B cell (primary cell): ENCODE measurements around the gene SNTG2.

Experiments
- EZH2 ChIP-seq: IDR thresholded peaks from 2 replicates; pipeline ENCODE4 v1.6.1; 2012; ENCODE audit warnings: borderline replicate concordance, low read depth, mild to moderate bottlenecking, moderate library complexity, low read length; ENCODE audit not compliant: insufficient read depth, poor library complexity, severe bottlenecking
- TF ChIP-seq, protein P1 (sequence below): fragments of 200-600 bp; IDR thresholded peaks from one replicate; pipeline ENCODE4 v1.8.0; 2022; ENCODE audit warnings: antibody characterized with exemption, mild to moderate bottlenecking

GRCh38 chr2:1099418-1099817 is 148.8 kb downstream of the SNTG2 start:
- TF ChIP-seq EZH2, result no peak
- TF ChIP-seq, protein P1, sequence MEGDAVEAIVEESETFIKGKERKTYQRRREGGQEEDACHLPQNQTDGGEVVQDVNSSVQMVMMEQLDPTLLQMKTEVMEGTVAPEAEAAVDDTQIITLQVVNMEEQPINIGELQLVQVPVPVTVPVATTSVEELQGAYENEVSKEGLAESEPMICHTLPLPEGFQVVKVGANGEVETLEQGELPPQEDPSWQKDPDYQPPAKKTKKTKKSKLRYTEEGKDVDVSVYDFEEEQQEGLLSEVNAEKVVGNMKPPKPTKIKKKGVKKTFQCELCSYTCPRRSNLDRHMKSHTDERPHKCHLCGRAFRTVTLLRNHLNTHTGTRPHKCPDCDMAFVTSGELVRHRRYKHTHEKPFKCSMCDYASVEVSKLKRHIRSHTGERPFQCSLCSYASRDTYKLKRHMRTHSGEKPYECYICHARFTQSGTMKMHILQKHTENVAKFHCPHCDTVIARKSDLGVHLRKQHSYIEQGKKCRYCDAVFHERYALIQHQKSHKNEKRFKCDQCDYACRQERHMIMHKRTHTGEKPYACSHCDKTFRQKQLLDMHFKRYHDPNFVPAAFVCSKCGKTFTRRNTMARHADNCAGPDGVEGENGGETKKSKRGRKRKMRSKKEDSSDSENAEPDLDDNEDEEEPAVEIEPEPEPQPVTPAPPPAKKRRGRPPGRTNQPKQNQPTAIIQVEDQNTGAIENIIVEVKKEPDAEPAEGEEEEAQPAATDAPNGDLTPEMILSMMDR, result no peak
